ENCODE measurements around the gene SCYGR8.

SCYGR8 gene

DNA sequence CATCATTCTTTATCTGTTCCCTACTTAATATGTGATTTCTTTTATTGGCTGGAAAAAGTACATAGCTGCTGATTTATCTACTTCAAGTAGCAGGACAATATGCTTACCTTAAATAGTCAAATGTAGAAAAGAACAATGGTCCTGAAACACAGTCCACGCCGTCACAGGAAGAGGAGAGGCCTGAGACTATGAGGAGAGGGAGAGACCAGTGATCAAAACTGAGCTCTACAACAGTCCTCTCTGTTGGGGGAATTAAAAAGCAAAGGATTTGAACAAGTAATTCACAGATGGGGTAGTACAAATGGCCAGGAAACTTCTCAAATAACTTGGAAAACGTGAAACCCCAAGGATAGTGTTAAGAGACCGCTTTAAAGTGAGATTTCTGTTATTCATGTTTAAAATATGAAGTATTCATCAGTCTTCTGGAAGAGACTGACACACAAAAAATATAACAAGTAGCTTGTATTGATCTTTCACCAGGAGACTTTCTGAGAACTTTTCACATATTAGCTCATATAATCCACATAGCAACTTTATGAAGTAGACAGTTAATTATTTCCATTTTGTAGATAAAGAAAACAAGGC lies 20.2 kb downstream of the SCYGR8 start:
- Histone ChIP-seq H3K9ac (ENCODE audit: low read length) (no peak overlapping the region), H3K4me3 (ENCODE audit: low read depth in 1 of 2, low read length in 2 of 2) (no peak overlapping the region), H3K4me1 (ENCODE audit: insufficient read depth, low read length) (no peaks in the 10 kb centered on the region), H3K27ac (ENCODE audit: low read depth, low read length) (no peak overlapping the region), H3K27me3 (ENCODE audit: control insufficient read depth in 1 of 2, insufficient read depth in 2 of 2, low read length in 2 of 2) (no peaks in the 10 kb centered on the region), H3K9me3 (ENCODE audit: low read length) (no peaks in the 10 kb centered on the region), H3K36me3 (ENCODE audit: insufficient read depth, low read length) (no peaks in the 10 kb centered on the region)

DNA sequence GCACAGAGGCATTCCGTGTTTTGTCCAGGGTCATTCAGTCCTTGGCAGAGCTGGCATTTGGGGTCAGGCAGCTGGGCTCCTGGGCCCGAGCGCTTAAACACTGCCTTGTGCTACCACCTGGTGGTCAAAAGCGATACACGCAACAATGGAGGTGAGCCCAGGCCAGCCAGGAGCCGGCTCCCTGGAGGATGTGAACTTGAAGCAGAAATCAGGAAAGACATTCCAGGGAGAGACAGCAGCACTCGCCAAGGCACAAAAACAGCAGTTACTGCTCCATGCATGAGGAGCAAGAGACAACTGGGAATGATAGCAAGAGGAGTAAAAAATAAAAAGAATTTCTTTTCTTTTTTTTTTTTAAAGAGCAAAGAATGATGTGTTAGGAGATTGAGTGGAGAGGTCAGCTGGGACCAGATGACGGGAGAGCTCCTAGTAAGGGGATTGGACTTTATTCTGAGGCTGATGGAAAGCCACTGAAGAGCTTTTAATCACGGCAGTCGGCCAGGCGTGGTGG lies 20.7 kb downstream of the SCYGR8 start:
- no peaks in the 10 kb centered on the region for H3K27me3 ChIP-seq (ENCODE audit: control insufficient read depth in 1 of 2, insufficient read depth in 2 of 2, low read length in 2 of 2)
- no peak overlapping the region for H3K4me3 ChIP-seq (ENCODE audit: low read depth in 1 of 2, low read length in 2 of 2)
- H3K9ac ChIP-seq (ENCODE audit: low read length): no peak overlapping the region
- no peaks in the 10 kb centered on the region for H3K4me1 ChIP-seq (ENCODE audit: insufficient read depth, low read length)
- no peaks in the 10 kb centered on the region for H3K9me3 ChIP-seq (ENCODE audit: low read length)
- H3K36me3 ChIP-seq (ENCODE audit: insufficient read depth, low read length): no peaks in the 10 kb centered on the region
- H3K27ac ChIP-seq (ENCODE audit: low read depth, low read length): no peak overlapping the region

DNA sequence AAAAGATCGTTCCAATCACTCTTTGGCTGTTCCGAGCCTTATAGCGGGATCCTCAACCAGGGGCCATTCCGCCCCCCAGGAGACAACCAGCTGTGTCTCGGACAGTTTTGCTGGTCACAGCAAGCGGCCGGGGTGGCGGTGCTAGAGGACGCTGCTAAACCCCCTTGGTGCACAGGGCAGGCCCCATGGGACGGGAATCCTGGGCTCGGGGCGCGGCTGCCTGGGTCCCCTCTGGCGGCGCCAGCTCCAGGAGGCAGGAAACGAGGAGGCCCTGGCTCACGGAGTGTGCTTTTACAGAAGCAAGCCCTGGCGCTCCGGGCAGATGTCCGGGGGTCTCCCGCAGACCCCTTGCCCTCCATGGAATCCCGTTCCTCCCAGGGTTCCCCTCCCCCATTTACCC lies 22.1 kb downstream of the SCYGR8 start:
- Histone ChIP-seq H3K4me3 (ENCODE audit: low read depth in 1 of 2, low read length in 2 of 2) (no peak overlapping the region), H3K9ac (ENCODE audit: low read length) (no peak overlapping the region), H3K36me3 (ENCODE audit: insufficient read depth, low read length) (no peaks in the 10 kb centered on the region), H3K27me3 (ENCODE audit: control insufficient read depth in 1 of 2, insufficient read depth in 2 of 2, low read length in 2 of 2) (no peaks in the 10 kb centered on the region), H3K9me3 (ENCODE audit: low read length) (no peaks in the 10 kb centered on the region), H3K4me1 (ENCODE audit: insufficient read depth, low read length) (no peaks in the 10 kb centered on the region), H3K27ac (ENCODE audit: low read depth, low read length) (no peak overlapping the region)

DNA sequence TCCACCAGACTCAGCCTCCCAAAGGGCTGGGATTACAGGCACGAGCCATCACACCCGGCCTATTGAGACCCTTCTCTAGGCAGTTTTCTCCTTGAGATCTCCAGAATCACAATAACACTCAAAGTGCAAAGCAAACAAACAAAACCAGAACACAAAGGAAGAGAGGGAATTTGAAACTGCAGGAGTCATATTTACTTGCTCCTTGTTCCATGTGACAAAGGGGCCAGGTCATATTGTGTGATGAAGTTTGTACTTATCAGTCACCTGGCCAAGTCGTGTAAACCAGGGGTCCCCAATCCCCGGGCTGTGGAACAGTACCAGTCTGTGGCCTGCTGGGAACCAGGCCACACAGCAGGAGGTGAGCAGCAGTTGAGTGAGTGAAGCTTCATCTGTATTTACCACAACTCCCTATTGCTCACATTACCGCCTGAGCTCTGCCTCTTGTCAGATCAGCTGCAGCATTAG lies 26.5 kb downstream of the SCYGR8 start:
- Histone ChIP-seq H3K9me3 (ENCODE audit: low read length) (no peaks in the 10 kb centered on the region), H3K36me3 (ENCODE audit: insufficient read depth, low read length) (no peaks in the 10 kb centered on the region), H3K4me3 (ENCODE audit: low read depth in 1 of 2, low read length in 2 of 2) (no peak overlapping the region), H3K27ac (ENCODE audit: low read depth, low read length) (no peak overlapping the region), H3K27me3 (ENCODE audit: control insufficient read depth in 1 of 2, insufficient read depth in 2 of 2, low read length in 2 of 2) (no peaks in the 10 kb centered on the region), H3K4me1 (ENCODE audit: insufficient read depth, low read length) (no peaks in the 10 kb centered on the region), H3K9ac (ENCODE audit: low read length) (no peak overlapping the region)

DNA sequence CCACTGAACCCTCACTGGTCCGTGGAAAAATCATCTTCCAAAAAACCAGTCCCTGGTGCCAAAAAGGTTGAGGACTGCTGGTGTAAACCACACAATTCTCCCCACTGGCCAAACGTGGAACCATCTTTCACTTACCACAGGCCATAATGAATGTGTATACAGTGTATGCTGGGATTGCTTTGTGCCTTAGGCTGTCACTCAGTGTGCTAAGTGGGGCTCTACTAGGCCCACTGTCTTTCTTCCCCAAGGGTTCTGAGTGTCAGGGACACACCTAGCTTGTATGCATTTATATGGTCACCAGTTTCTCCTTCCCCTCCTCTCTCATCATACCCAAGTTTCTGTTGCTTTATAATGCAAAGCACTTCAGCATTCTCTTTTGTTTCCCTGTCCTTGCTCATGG lies 27.2 kb downstream of the SCYGR8 start:
- Histone ChIP-seq H3K9me3 (ENCODE audit: low read length) (no peaks in the 10 kb centered on the region), H3K27ac (ENCODE audit: low read depth, low read length) (no peak overlapping the region), H3K9ac (ENCODE audit: low read length) (no peak overlapping the region), H3K27me3 (ENCODE audit: control insufficient read depth in 1 of 2, insufficient read depth in 2 of 2, low read length in 2 of 2) (no peaks in the 10 kb centered on the region), H3K36me3 (ENCODE audit: insufficient read depth, low read length) (no peaks in the 10 kb centered on the region), H3K4me3 (ENCODE audit: low read depth in 1 of 2, low read length in 2 of 2) (no peak overlapping the region), H3K4me1 (ENCODE audit: insufficient read depth, low read length) (no peaks in the 10 kb centered on the region)

DNA sequence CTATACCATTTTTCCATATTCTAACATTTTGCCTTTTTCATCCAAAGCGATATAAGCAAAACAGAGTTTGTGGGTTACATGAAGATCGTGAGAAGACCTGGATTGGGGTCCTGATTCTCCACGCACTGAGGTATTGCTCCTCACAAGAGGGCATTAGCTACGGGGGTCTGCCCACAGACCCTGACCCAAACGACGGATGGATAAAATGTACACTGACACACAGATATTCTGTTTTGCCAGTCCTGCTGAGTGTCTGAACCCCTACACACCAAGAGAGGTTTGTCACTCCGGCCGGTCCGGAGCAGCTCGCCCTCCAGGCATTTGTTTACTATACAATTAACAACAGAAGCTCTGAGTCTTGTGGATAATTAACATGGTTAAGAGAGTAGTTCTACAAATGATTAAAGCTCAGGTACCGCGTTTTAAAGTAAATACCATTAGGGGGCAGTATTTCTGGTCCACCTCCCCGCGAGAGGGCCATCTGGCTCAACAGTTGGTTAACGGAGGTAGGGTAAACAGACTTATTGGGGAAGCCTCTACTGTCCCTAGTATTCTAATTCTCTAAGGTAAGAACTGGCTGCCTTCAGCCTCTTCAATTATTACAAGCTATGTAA lies 28.4 kb downstream of the SCYGR8 start:
- H3K4me3 ChIP-seq (ENCODE audit: low read depth in 1 of 2, low read length in 2 of 2): no peak overlapping the region
- H3K36me3 ChIP-seq (ENCODE audit: insufficient read depth, low read length): no peaks in the 10 kb centered on the region
- no peak overlapping the region for H3K27ac ChIP-seq (ENCODE audit: low read depth, low read length)
- H3K27me3 ChIP-seq (ENCODE audit: control insufficient read depth in 1 of 2, insufficient read depth in 2 of 2, low read length in 2 of 2): no peaks in the 10 kb centered on the region
- no peak overlapping the region for H3K9ac ChIP-seq (ENCODE audit: low read length)
- no peaks in the 10 kb centered on the region for H3K9me3 ChIP-seq (ENCODE audit: low read length)
- H3K4me1 ChIP-seq (ENCODE audit: insufficient read depth, low read length): no peaks in the 10 kb centered on the region

DNA sequence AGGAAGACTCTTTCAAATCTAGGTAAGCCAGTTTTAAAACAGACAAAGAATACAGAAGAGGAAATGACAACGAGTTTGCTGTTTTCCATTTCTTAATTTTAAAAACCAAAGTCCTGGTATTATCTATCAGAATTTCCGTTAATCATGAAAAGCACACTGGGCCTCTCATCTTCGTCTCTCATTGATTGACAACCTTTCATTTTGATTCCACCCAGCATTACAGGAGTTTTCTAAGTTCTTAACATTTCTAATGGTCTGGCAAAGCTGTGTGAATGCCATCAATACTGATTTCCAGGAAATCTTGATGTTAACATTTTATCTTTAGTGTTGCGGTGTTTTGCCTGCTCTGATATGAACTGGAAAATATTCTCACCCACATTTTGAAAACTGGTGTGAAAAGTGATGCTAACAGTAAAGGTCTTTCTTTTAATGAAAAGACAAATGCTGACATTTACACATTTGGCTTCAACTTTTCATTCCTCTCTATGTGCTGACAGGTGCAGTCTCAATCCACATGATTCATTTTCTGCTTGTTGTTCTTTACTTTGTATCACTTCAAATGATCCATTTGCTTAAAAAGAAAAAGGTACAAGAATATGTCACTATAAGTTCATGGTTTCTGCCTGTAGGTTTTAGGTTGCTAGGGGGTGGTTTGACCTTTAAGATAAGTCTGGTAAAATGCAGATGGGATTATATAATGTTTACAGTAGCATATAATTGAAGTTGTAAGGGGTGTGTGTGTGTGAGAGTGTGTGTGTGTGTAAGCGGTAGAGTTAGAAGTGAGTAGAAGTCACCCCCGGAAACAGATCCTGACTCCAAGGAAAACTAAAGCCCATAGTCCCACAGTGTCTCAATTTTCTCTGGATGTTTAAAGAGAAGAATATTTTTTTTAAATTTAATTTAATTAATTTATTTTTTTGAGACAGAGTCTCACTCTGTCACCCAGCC lies 29.5 kb downstream of the SCYGR8 start:
- no peak overlapping the region for H3K4me3 ChIP-seq (ENCODE audit: low read depth in 1 of 2, low read length in 2 of 2)
- no peak overlapping the region for H3K9ac ChIP-seq (ENCODE audit: low read length)
- H3K4me1 ChIP-seq (ENCODE audit: insufficient read depth, low read length): no peaks in the 10 kb centered on the region
- no peaks in the 10 kb centered on the region for H3K36me3 ChIP-seq (ENCODE audit: insufficient read depth, low read length)
- no peak overlapping the region for H3K27ac ChIP-seq (ENCODE audit: low read depth, low read length)
- no peaks in the 10 kb centered on the region for H3K27me3 ChIP-seq (ENCODE audit: control insufficient read depth in 1 of 2, insufficient read depth in 2 of 2, low read length in 2 of 2)
- H3K9me3 ChIP-seq (ENCODE audit: low read length): no peaks in the 10 kb centered on the region

DNA sequence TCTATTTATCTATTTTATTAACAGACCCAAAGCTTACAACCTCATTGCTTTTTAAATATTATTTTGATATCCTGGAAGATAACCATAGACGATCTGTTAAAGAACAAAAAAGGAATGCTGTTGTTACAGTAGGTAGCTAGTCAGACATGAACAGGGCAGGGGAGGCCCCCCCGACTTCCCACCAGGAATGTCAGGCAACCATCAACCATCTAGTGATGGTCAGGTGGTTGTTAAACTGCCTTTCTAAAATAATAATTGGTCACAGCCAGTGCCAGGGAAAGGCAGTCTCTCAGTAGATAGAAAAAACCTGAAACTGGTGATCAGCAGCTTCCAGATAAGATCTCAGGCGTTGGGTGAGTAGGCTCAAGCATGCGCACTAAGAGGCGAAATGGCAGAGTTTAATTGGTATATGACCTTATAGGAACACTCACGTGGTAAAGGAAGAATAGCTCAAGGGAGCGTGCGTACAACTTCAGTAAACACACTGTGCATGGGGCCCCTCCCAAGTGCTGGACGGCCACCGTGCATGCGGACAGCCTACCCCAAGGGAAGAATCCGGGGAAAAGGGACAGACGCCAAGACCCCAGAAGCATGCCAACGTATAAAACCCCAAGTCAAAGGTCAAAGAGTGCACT lies 35.4 kb downstream of the SCYGR8 start:
- Histone ChIP-seq H3K4me1 (ENCODE audit: insufficient read depth, low read length) (no peaks in the 10 kb centered on the region), H3K27me3 (ENCODE audit: control insufficient read depth in 1 of 2, insufficient read depth in 2 of 2, low read length in 2 of 2) (no peaks in the 10 kb centered on the region), H3K4me3 (ENCODE audit: low read depth in 1 of 2, low read length in 2 of 2) (no peak overlapping the region), H3K36me3 (ENCODE audit: insufficient read depth, low read length) (no peaks in the 10 kb centered on the region), H3K27ac (ENCODE audit: low read depth, low read length) (no peak overlapping the region), H3K9ac (ENCODE audit: low read length) (no peak overlapping the region), H3K9me3 (ENCODE audit: low read length) (no peaks in the 10 kb centered on the region)

DNA sequence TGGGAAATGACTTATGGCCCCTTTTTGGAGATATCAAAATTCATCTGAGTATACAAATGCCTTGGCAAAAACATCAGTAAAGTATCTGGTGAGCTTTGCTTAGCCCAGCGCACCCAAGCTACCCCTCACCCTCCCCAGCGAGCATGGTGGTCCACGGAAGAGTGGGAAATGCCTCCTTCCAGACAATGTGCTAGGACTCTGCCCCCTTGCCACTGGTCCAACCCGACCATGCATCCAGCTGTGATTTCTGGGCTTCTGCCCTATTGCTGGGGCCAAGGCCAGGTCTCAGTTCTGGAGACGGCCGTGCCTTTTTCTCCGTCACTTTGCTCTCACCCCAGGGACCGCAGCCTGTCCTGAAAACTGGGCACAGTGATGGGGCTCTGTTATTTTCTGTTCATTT lies 36.1 kb downstream of the SCYGR8 start:
- no peaks in the 10 kb centered on the region for H3K27me3 ChIP-seq (ENCODE audit: control insufficient read depth in 1 of 2, insufficient read depth in 2 of 2, low read length in 2 of 2)
- H3K27ac ChIP-seq (ENCODE audit: low read depth, low read length): no peak overlapping the region
- no peaks in the 10 kb centered on the region for H3K9me3 ChIP-seq (ENCODE audit: low read length)
- H3K36me3 ChIP-seq (ENCODE audit: insufficient read depth, low read length): no peaks in the 10 kb centered on the region
- no peaks in the 10 kb centered on the region for H3K4me1 ChIP-seq (ENCODE audit: insufficient read depth, low read length)
- H3K9ac ChIP-seq (ENCODE audit: low read length): no peak overlapping the region
- H3K4me3 ChIP-seq (ENCODE audit: low read depth in 1 of 2, low read length in 2 of 2): no peak overlapping the region

DNA sequence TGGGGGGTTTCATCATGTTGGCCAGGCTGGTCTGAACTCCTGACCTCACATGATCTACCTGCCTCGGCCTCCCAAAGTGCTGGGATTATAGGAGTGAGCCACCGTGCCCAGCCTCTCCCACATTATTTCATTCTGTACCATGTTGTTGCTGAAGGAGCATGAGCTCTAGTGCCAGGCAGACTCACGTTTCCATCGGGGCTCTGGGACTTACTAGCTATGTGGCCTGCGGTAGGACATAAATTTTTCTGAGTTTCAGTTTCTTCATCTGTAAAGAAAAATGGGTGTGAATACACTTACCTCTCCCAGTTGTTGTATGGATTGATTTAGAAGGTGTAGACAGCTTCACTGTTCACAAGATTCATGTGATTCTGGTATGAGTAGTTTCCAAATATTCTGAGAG lies 37.1 kb downstream of the SCYGR8 start:
- no peaks in the 10 kb centered on the region for H3K9me3 ChIP-seq (ENCODE audit: low read length)
- no peak overlapping the region for H3K9ac ChIP-seq (ENCODE audit: low read length)
- H3K4me1 ChIP-seq (ENCODE audit: insufficient read depth, low read length): no peaks in the 10 kb centered on the region
- H3K27ac ChIP-seq (ENCODE audit: low read depth, low read length): no peak overlapping the region
- H3K36me3 ChIP-seq (ENCODE audit: insufficient read depth, low read length): no peaks in the 10 kb centered on the region
- H3K4me3 ChIP-seq (ENCODE audit: low read depth in 1 of 2, low read length in 2 of 2): no peak overlapping the region
- no peaks in the 10 kb centered on the region for H3K27me3 ChIP-seq (ENCODE audit: control insufficient read depth in 1 of 2, insufficient read depth in 2 of 2, low read length in 2 of 2)

Data from muscle layer of colon (tissue), 2 donors.